DMS 273 (cell line): ENCODE results near the gene RGPD6.
"Not testable (repeated sequence)": the region's sequence is repeated elsewhere in the genome, so short reads cannot be mapped to it uniquely, and the experiment has no call there.

ENCODE experiments used
- DNase-seq: peaks from one replicate; lab custom pipeline; 2025; ENCODE audit not compliant: unreplicated experiment; lab: John Stamatoyannopoulos, UW

RGPD6 gene

DNA sequence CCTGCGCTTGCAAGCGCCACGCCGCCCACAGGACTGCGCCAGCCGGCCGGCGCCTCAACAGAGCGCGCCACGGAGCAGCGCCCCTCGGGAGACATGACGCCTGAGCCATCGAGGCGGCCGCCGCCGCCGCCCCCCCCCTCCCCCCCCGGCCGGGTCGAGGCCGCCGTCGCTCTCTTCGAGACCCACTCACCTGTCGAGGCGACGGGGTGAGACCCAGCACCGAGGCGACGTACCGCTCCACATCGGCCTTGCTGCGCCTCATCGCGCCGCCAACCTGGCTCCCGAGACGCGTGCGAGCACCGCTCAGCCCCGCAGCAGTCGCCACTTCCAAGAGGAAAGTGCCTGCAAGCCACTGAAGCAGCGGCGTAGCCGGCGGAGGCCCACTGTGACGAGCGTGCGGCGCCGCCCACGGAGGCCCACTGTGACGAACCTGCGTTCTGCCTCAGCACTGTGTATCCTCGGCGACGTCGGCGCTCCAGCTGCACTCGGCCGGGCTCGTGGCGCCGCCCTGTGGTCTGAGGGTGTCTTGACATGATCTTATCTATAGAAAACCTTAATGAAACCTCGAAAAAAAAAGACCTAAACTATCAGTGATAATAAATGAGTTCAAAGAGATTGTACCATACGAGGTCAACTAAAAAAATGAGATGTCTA is at the start of gene RGPD6:
TSS of gene RGPD6 (minus strand) at position 460 of the 654 bp plus-strand sequence. CDS start at position 262, 198 bp downstream.
- DNase-seq: not testable (repeated sequence)

DNA sequence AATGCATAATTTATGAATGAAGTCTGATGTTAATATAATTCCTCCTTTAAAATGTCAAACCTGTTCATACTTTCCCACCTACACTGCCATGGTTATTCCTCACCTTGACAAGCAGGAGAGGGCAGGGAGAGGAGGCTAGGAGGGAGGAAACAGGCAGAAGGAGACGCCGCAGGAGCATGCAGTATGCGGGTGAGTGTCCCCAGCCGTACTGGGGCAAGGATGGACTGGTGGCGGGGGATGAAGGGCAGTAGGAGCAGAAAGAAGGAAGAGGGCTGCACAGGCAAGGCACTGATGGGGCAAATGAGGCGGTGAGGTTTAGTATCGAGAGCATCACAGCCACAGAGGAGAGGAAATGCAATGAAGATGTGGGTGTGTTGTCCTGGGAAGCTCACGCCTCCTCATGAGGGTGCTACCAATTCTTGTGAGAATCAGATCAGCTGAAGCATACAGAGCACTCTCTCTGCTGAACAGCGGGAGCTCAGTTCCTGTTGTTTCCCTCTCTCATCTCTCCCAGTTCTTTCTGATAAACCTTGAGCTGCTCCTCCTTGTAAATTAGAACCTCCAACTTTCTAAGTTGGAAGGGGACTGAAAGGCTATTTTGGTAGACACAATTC is 42.4 kb upstream of the RGPD6 start:
- not testable (repeated sequence) for DNase-seq

DNA sequence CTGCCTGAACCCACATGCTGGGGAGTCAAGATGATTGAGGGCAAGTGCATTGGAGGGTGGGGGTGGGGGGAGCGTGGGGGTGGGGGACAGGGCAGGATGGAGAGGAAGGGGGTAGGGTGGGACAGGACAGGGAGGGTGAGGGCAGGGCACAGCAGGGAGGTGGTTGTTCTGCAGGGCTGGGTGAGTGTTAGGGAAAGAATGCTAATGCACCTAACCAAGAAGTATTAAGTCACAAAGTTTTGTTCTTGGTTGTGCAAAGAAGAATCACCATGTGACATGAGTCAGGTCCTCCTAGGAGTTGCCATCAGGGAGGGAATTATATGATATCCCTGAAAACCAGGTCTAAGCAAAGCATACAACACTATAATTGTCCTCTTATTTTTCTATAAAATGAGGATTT is 36.9 kb upstream of the RGPD6 start:
- not testable (repeated sequence) for DNase-seq

DNA sequence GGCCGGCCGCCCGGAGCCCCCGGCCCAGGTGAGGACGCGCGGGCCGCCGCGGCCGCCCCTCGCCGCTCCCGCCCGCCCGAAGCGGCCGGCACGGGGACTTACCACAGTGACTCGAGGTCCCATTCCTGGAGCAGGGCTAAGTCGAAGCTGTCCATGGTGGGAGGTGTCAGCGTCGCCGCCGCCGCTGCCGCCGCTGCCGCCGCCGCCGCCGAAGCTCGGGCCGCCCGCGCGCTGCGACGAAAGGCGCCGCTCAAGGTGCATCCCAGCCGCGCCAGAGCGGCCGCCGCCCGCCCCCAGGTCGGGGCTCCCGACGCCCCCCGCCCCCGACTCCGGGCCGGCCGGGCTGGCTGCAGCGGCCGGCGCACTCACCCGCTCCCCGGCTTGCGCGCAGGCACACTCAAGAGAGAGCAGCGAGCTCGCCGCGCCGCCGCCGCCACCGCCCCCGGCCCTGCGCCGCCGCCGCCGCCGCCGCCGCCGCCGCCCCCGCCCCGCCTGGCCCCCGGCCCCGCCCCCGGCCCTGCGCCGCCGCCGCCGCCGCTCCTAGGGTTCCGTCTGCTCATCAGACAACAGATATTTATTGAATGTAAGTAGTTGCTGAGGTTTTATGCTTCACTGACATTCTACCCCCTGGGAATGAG is 33.7 kb upstream of the RGPD6 start:
- not testable (repeated sequence) for DNase-seq

DNA sequence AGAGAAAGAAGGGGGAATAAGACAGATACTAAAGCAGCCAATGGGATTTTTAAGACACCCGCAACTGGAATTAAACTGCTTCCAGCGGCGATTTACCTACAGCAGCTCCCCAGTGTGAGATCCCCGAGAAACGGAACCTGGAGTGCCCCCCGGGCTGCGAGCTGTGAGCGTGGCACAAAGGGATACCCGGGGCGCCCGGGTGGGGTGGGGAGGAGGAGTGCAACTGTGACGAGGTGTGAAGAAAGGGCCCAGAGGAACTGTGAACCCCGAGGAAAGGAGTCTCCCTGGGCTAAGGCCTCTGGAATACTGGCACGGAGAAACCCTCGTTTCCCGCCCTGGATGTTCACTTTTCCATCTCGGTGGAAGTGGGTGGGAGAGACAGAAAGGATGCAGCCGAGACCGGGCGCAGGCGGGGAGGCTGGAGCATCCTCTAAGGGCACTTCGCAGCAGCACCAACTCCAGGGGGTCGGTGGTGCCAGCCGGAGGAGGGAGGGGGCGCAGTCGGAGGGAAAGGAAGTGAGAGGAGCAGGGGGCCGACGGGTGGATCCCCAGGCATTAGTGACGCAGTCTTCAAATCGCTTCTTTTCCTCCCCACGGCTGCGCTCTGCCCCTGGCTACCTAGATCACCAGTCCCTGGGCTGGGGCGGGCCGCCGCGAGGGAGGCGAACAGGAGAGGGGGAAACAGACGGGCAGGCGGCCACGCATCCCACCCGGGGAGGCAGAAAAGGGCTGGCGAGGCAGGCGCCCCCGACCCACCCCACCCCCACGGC is 33.0 kb upstream of the RGPD6 start:
- DNase-seq: not testable (repeated sequence)

DNA sequence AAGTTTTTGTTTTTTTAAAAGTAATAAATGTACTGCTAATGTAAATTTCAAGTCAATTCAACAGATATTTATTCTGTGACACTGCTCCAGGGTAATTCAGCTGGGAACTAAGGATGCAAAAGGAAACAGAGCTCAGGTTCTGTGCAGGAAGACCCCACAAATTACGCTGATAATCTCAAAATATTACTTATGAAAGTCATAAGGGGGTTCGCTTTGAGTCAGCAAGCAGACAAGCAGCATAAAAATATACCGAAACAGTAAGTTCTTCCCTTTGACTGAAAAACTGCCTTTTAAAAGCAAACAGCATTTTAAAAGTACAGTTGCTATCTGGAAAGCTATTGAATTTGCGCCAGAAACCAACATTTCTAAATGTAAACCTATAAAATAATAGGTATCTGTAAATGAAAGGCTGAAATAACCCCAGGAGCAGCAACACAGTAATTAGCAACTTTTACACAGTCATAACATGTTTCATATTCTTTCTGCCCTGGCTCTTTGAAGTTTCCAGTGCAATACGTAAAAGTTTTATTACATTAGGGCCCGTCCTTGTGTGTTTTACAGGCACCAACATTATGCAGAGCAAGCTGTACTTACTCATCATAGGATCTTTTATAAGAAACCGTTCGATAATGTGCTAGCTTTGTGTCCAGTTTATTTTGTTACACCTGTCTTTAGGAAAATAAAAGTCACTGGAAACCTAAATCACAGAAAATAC is 31.9 kb upstream of the RGPD6 start:
- DNase-seq: not testable (repeated sequence)

DNA sequence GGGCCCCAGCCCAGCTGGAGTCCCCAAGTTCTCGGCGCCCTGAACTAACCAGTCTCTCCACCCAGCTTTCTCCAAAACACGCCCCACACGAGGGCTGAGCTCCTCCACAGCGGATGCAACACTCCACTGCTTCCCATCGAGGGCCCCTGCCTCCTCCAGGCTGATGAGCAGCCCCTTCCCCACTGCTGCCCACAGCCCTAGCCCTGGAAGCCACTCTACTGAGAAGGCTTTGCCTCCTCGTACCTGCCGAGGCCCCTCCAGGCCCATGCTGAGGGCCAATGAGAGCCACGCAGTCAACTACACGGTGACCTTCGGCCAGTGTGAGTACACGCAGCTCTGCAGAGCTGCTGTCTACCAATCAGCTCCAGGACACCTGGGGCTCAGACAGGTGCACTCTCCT is 28.0 kb upstream of the RGPD6 start:
- DNase-seq: not testable (repeated sequence)

DNA sequence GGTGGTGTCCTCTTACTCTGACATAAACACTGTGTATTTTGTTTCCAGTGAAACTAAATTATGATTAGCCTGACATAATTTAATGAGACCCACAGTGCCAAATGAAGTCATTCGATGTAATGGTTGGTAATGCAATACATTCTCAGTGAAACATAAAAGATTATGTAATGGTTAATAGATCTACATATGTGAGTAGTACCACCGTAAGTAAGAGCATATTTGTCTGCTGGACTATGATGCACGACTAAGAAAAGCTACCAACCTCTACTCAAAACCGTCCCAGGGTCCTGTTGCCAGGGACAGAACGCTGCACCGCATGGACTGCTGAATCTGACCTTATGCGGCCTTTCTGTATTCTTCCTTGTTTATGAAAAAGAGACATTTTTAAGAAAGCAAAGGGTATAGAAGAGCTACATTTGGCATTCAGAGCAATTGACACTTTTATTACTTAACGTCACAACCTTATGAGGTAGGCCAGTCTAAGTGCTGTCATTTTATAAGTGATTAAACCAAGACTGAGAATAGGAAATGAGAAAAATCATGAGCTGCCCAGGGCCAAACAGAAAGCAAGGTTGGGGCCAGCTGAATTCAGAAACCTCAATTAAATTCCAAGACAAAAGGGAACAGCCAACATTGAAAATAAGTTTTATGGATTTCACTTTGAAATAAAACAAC is 27.0 kb upstream of the RGPD6 start:
- DNase-seq: not testable (repeated sequence)

DNA sequence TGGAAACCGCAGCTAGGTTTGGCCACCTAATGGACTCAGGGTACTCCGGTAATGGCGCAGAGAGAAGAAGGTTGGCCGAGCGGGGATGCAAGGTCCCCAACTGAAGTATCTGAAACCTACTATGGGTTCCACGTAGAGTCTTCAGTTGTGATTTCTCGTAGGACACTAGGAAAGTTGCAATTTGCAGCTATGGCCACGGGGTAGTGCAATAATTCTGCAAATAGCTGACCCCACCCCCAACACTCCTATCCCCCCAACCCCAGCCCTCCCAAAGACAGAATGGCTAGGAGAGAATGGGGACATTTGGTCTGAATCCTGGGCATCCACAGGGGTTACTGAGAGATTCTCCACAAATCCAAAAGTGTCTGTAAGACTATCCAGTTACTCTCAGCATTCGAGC is 25.1 kb upstream of the RGPD6 start:
- DNase-seq: not testable (repeated sequence)

DNA sequence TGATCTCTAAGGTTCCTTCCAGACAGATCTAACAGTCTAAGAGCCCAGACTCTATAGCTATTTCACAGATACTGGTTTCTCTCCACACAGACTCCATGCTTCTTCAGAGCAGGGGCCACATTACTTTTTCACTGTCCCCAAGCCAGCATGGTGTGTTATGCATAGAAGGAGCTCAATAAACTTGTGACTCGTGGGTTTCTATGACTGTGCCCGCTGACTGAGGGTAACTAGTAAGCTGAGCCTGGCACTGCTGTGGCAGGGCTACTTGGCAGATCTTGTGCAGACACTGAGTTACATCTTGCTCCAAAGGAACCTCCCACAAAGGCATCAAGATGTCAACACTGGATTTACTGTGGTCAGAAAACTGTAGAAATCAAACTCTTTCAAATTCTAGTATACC is 15.0 kb upstream of the RGPD6 start:
- not testable (repeated sequence) for DNase-seq

DNA sequence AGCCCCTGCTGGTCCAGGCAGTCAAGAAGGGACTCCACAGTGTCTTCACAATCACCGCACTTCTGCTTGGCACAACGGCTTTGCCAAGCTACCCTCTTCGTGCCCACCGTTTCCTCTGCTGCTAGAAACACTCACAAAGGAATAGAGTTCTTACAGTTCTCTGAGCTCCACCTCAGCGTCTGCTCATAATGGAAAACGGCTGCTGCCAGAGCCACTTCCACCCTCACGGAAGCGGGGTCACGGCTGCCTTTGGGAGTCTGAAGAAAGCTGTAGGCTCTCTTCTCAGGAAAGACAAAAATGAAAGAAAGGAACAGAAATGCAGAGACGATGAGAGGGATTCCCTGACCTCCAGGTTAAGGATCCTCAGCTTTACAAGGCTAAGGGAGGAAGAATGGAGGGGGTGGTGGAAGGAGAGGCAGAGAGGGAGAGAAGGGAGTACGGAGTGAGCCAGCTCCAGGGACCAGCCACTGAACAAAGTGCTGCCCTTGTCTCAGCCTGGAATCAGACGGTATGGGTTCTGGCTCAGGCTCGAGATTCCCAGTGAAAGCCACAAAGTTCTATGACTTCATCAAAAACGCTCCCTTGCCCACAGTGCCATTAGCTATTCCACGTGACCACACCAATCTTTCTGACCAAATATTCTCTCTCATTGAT is 12.8 kb upstream of the RGPD6 start:
- not testable (repeated sequence) for DNase-seq

DNA sequence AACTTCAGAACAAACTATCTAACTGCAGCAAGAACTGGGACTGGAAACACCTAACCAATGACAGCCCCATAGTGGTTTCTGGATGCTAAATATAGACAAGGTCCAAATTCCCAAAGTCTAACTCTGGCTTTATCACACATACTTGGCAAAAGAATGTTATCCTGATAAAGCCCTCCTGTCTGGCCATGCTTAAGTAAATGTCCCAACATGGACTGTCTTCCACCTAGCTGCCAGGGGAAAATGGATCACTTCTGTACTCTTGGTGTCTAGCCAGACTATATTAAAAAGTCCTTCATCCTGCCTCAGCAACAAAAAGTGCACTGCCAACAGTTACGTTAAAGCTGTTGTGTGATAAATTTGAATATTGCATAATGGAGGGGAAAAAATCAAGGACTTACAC is 11.5 kb upstream of the RGPD6 start:
- not testable (repeated sequence) for DNase-seq

DNA sequence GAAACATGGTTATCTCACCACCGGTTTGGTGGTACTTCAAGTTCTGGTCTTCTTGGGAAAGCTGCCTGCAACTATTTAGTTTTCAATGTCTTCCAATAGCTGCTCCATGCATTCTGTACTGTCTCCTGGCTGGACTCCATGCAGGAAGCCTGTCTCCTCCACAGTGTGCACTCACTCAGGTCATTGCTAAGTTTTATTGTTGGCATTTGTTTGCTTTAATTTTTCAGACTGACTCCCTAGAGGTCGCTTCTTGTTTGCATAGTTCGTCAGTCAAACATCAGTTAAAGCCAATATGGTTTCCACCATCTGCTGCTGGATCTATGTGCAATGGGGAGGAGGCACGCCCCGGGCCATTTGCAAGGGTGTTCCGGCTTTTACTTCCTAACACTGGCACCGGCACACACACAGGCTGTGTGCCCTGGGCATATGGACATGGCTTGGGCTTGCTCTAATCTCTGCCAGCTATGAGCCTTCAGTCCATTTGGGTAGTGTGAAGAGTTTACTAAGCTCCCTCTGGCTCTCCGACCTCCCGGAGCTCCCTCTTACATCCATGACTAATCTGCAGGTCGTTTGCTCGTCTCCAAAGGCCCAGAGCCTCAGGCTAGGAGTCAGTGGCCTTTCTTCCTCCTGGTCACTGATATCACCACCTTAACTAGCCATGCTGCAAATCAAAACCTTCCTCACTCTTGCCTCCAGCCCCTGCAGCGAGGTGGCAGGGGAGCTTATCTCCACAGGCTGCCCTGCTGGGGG is 2.4 kb upstream of the RGPD6 start:
- DNase-seq: not testable (repeated sequence)

DNA sequence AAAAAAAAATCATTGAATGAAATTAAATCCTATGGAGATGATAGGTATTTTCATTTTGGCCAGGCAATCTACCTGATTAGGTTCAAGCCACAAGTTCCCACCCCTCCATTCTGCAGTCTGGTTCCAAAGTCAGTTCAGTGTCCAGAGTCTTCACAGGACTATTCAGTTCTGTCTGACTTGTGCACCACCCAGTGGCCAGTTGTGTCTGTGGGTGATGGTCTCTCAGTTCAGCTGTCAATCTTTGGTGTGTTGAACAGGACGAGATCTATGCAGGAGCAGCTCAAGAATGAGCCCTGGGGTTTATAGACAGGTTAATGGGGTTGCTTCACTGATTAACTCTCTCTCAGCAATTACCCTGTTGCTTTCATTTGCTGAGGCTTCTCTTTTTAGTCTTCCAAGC is 1.4 kb upstream of the RGPD6 start:
- not testable (repeated sequence) for DNase-seq

DNA sequence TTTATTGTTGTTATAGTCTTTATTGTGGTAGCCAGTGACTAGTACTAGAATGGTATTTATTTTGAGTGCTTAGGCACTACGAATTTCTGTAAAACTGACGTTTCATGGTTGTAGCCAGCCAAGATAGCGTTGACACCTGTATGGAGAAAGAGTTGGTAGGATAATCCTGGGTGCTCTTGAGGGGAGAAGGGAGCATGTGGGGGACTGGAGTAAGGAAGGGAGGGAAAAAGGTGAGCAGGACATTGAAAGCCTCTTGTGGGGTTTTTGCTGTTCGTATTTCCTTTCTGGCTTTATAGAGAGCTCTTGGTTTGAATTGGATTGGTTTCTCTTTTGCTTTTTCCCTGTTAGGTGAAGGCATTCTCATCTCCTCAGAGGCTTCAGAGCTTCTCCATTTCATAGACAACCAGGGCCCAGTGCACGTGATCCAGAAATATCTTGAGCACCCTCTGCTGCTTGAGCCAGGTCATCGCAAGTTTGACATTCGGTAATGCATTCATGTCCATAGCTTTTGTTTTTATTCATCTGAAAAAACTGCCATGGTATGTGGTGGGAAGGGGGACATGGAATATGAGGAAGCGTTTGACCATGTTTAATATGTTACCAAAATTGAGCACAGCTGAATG is 77.2 kb downstream of the RGPD6 start:
- not testable (repeated sequence) for DNase-seq

DNA sequence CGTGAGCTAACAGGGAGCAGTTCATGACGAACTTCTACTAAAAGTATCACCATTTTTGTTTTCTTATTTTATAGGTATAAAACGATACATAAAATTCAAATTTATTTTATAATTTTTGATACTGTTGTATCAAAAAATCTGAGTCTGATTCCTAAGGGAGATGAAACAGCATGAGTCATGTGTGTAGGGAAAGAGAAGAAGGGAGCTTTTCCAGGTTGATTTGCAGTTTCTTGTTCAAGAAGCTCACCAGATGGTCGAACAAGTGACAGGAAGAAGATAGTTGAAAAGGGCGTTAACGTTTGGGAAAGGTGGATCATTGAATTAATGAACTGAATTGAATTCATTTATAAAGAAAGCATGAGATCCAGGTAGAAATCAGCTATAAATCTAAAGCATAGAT is 81.0 kb downstream of the RGPD6 start:
- not testable (repeated sequence) for DNase-seq

DNA sequence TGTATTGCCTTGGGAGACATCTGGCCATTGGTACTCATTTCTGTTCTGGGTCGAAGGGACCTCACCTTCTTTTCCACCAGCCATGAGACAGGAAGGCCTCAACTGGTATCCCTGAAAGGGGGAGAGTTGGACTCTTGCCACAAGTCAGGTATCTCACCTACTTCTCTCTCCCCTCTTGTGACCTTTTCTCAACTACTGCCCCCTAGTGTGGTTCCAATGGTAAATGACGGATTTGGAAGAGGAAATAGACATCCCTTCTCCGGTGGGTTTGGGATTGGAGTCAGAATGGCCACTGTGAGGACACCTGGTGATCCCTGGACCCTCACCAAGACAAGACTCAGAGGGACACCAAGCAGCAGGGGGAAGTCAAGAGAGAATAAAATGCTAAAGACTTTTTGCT is 82.5 kb downstream of the RGPD6 start:
- DNase-seq: not testable (repeated sequence)

DNA sequence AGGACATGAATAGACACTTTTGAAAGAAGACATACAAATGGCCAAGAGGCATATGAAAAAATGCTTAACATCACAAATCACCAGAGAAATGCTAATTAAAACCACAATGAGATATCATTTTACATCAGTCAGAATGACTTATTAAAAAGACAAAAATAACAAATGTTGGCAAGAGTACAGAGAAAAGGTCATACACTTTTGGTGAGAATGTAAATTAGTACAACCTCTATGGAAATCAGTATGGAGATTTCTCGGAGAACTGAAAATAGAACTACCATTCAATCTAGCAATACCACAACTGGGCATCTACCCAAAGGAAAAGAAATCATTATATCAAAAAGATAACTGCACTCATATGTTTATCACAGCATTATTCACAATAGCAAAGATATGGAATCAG is 88.0 kb downstream of the RGPD6 start:
- DNase-seq: not testable (repeated sequence)

DNA sequence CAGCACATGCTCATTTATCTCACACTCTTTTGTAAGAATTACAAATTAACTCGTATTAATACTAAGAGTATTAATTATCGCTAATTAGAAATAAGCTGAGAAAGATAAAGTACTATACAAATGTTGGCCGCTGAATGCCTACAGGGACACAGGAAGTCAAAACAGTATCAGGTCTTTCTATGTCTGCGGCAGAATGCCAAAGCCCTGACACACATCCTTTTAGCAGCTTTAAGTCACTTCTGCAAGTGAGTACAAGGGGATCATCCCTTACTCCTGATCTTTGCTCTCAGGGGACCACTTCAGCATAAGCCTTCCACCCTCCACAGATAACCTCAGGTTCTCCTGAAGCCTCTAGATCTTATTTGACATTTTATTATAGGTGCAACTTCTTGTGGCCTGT is 94.3 kb downstream of the RGPD6 start:
- DNase-seq: not testable (repeated sequence)
